ENCODE measurements around the gene ITGA2. TPM values are rescaled to one million over a fixed set of nuclear protein-coding genes. Genes with fewer than 3 reads are reported as not detected.

The ITGA2 gene
- total RNA-seq, 3 donors from 2014 or later: 8.0 to 20.3 (median 17.6) TPM

GRCh38 chr5:53059281-53059680 is 70.1 kb downstream of the ITGA2 start:
- Histone ChIP-seq H3K9me3 (no peaks in the 10 kb centered on the region), H3K4me1 (ENCODE audit: low read depth) (no peaks in the 10 kb centered on the region)
- intact Hi-C loops (cut with DNase I, micrococcal nuclease): no loop called here

GRCh38 chr5:53063176-53063575 is 74.0 kb downstream of the ITGA2 start:
- Histone ChIP-seq H3K36me3 (ENCODE audit: low read depth) (no peaks in the 10 kb centered on the region), H3K4me3 (no peak overlapping the region), H3K9me3 (no peaks in the 10 kb centered on the region), H3K4me1 (ENCODE audit: low read depth) (no peaks in the 10 kb centered on the region)
- intact Hi-C loops (cut with DNase I, micrococcal nuclease): no loop called here
- DNase-seq (no peak), ATAC-seq (no peak)
- no peak for TF ChIP-seq CTCF (IDR thresholded peaks at IDR 0.05)

More at GRCh38 chr5:53059281-53059680, 70.1 kb downstream of the ITGA2 start:
- ATAC-seq (no peak), DNase-seq (no peak)
- TF ChIP-seq CTCF (IDR thresholded peaks at IDR 0.05): no peak
- H3K36me3 ChIP-seq (ENCODE audit: low read depth): no peaks in the 10 kb centered on the region
- no peak overlapping the region for H3K4me3 ChIP-seq

- TF ChIP-seq CTCF (IDR thresholded peaks at IDR 0.05): no peak
- ATAC-seq (no peak), DNase-seq (no peak)
- no peaks in the 10 kb centered on the region for H3K9me3 ChIP-seq
- intact Hi-C loops (cut with DNase I, micrococcal nuclease): no loop called here
- H3K4me1 ChIP-seq (ENCODE audit: low read depth): no peaks in the 10 kb centered on the region
- H3K4me3 ChIP-seq: no peak overlapping the region
- H3K36me3 ChIP-seq (ENCODE audit: low read depth): no peaks in the 10 kb centered on the region
Measured at GRCh38 chr5:53063791-53064190, 74.6 kb downstream of the ITGA2 start.

- ATAC-seq (no peak), DNase-seq (no peak)
- Histone ChIP-seq H3K4me3 (no peak overlapping the region), H3K4me1 (ENCODE audit: low read depth) (no peaks in the 10 kb centered on the region), H3K9me3 (no peaks in the 10 kb centered on the region), H3K36me3 (ENCODE audit: low read depth) (no peaks in the 10 kb centered on the region)
- no peak for TF ChIP-seq CTCF (IDR thresholded peaks at IDR 0.05)
- intact Hi-C loops (cut with DNase I, micrococcal nuclease): no loop called here
Measured at GRCh38 chr5:53066088-53066487, 76.9 kb downstream of the ITGA2 start.

- H3K9me3 ChIP-seq: no peaks in the 10 kb centered on the region
- intact Hi-C loops (cut with DNase I, micrococcal nuclease): no loop called here
- no peak for TF ChIP-seq CTCF (IDR thresholded peaks at IDR 0.05)
- H3K4me1 ChIP-seq (ENCODE audit: low read depth): no peaks in the 10 kb centered on the region
- ATAC-seq: no peak
- H3K36me3 ChIP-seq (ENCODE audit: low read depth): no peaks in the 10 kb centered on the region
- no peak for DNase-seq
- H3K4me3 ChIP-seq: no peak overlapping the region
Measured at GRCh38 chr5:53067641-53068040, 78.5 kb downstream of the ITGA2 start.

GRCh38 chr5:53068291-53068836 is 79.2 kb downstream of the ITGA2 start:
- no peak for TF ChIP-seq CTCF (IDR thresholded peaks at IDR 0.05)
- H3K36me3 ChIP-seq (ENCODE audit: low read depth): no peaks in the 10 kb centered on the region
- intact Hi-C loops (cut with DNase I, micrococcal nuclease): no loop called here

More at GRCh38 chr5:53068291-53068836, 79.2 kb downstream of the ITGA2 start:
- no peak for ATAC-seq
- DNase-seq: no peak
- no peaks in the 10 kb centered on the region for H3K4me1 ChIP-seq (ENCODE audit: low read depth)
- no peaks in the 10 kb centered on the region for H3K9me3 ChIP-seq
- H3K4me3 ChIP-seq: no peak overlapping the region
